ENCODE data around the gene MCM10.
"Not testable (repeated sequence)": the region's sequence is repeated elsewhere in the genome, so short reads cannot be mapped to it uniquely, and the experiment has no call there.

Gene MCM10

GRCh38 chr10:13221572-13221971, 60.2 kb downstream of the MCM10 start:
- DNase-seq (ENCODE audit: low read depth in 2 of 2) = no peak

- DNase-seq (ENCODE audit: low read depth in 2 of 2) = no peak
Measured at GRCh38 chr10:13222151-13222550, 60.8 kb downstream of the MCM10 start.

- DNase-seq (ENCODE audit: low read depth in 2 of 2) = no peak
Measured at GRCh38 chr10:13222566-13222965, 61.2 kb downstream of the MCM10 start.

- no peak for DNase-seq (ENCODE audit: low read depth in 2 of 2)
Measured at GRCh38 chr10:13223241-13223640, 61.9 kb downstream of the MCM10 start.

- no peak for DNase-seq (ENCODE audit: low read depth in 2 of 2)
Measured at GRCh38 chr10:13224210-13224995, 63.0 kb downstream of the MCM10 start.

- no peak for DNase-seq (ENCODE audit: low read depth in 2 of 2)
Measured at GRCh38 chr10:13225601-13226000, 64.2 kb downstream of the MCM10 start.

GRCh38 chr10:13227031-13227430, 65.7 kb downstream of the MCM10 start:
- DNase-seq (ENCODE audit: low read depth in 2 of 2) = no peak

GRCh38 chr10:13231190-13231589, 69.8 kb downstream of the MCM10 start:
- DNase-seq (ENCODE audit: low read depth in 2 of 2) = no peak

- no peak for DNase-seq (ENCODE audit: low read depth in 2 of 2)
Measured at GRCh38 chr10:13231808-13232207, 70.5 kb downstream of the MCM10 start.

GRCh38 chr10:13233358-13233757, 72.0 kb downstream of the MCM10 start:
- DNase-seq (ENCODE audit: low read depth in 2 of 2) = no peak

GRCh38 chr10:13234172-13234571, 72.8 kb downstream of the MCM10 start, which contains the start of gene UCMA:
Gene UCMA, minus strand, starts transcription at chr10:13234374. Its CDS starts 116 bp downstream, at chr10:13234258.
- no peak for DNase-seq (ENCODE audit: low read depth in 2 of 2)

GRCh38 chr10:13234736-13235135, 73.4 kb downstream of the MCM10 start:
- not testable (repeated sequence) for DNase-seq (ENCODE audit: low read depth in 2 of 2)

- no peak for DNase-seq (ENCODE audit: low read depth in 2 of 2)
Measured at GRCh38 chr10:13236638-13237037, 75.3 kb downstream of the MCM10 start.

GRCh38 chr10:13238271-13239077, 77.1 kb downstream of the MCM10 start:
- no peak for DNase-seq (ENCODE audit: low read depth in 2 of 2)

- DNase-seq (ENCODE audit: low read depth in 2 of 2) = no peak
Measured at GRCh38 chr10:13239923-13240322, 78.6 kb downstream of the MCM10 start.

- no peak for DNase-seq (ENCODE audit: low read depth in 2 of 2)
Measured at GRCh38 chr10:13241613-13242012, 80.3 kb downstream of the MCM10 start.

GRCh38 chr10:13242260-13242659, 80.9 kb downstream of the MCM10 start:
- not testable (repeated sequence) for DNase-seq (ENCODE audit: low read depth in 2 of 2)

- DNase-seq (ENCODE audit: low read depth in 2 of 2) = no peak
Measured at GRCh38 chr10:13247246-13247645, 85.9 kb downstream of the MCM10 start.

- DNase-seq (ENCODE audit: low read depth in 2 of 2) = no peak
Measured at GRCh38 chr10:13247784-13248183, 86.4 kb downstream of the MCM10 start.

- DNase-seq (ENCODE audit: low read depth in 2 of 2) = no peak
Measured at GRCh38 chr10:13253726-13254125, 92.4 kb downstream of the MCM10 start.

GRCh38 chr10:13256627-13257026, 95.3 kb downstream of the MCM10 start:
- no peak for DNase-seq (ENCODE audit: low read depth in 2 of 2)

- no peak for DNase-seq (ENCODE audit: low read depth in 2 of 2)
Measured at GRCh38 chr10:13257621-13258140, 96.3 kb downstream of the MCM10 start.
